Fibroblast of villous mesenchyme (primary cell): ENCODE measurements around the gene FARP2. TPM values are rescaled to one million over a fixed set of nuclear protein-coding genes. Genes with fewer than 3 reads are reported as not detected.
A peak's percentile ranks its signal among the peaks of the same experiment; 100 is the strongest.

Source experiments
- DNase-seq: peaks from one replicate; pipeline ENCODE4 v3.0.0-alpha.2; 2010; ENCODE audit warnings: low read depth
- H3K4me3 ChIP-seq: 2 replicates; pipeline ENCODE4 v1.5.1; 2011; ENCODE audit warnings: low read depth, mild to moderate bottlenecking, low read length
- CTCF ChIP-seq: IDR thresholded peaks from 2 replicates; pipeline ENCODE4 v1.5.1; 2012; ENCODE audit warnings: low read depth, mild to moderate bottlenecking, low read length; ENCODE audit not compliant: insufficient read depth
- total RNA-seq: library from RNA; depleted of rRNA; stranded (reverse); fragments of >200 nt; gene quantifications from 2 replicates; pipeline ENCODE4 v1.2.3, GENCODE V29; 2012

FARP2 gene, protein sequence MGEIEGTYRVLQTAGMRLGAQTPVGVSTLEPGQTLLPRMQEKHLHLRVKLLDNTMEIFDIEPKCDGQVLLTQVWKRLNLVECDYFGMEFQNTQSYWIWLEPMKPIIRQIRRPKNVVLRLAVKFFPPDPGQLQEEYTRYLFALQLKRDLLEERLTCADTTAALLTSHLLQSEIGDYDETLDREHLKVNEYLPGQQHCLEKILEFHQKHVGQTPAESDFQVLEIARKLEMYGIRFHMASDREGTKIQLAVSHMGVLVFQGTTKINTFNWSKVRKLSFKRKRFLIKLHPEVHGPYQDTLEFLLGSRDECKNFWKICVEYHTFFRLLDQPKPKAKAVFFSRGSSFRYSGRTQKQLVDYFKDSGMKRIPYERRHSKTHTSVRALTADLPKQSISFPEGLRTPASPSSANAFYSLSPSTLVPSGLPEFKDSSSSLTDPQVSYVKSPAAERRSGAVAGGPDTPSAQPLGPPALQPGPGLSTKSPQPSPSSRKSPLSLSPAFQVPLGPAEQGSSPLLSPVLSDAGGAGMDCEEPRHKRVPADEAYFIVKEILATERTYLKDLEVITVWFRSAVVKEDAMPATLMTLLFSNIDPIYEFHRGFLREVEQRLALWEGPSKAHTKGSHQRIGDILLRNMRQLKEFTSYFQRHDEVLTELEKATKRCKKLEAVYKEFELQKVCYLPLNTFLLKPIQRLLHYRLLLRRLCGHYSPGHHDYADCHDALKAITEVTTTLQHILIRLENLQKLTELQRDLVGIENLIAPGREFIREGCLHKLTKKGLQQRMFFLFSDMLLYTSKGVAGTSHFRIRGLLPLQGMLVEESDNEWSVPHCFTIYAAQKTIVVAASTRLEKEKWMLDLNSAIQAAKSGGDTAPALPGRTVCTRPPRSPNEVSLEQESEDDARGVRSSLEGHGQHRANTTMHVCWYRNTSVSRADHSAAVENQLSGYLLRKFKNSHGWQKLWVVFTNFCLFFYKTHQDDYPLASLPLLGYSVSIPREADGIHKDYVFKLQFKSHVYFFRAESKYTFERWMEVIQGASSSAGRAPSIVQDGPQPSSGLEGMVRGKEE
- 34.1 and 37.6 TPM in 2 replicates for total RNA-seq

- peak within 1 kb of the TSS; percentile 71 for H3K4me3 ChIP-seq
- DNase-seq, result peak; percentile 99
- TF ChIP-seq CTCF, result no peak
Observed at GRCh38 chr2:241355983-241356870, at the start of gene FARP2. Gene FARP2 (plus strand): TSS chr2:241356285. CDS start chr2:241373108, 16,823 bp downstream.

GRCh38 chr2:241307055-241307454 is 49.0 kb upstream of the FARP2 start:
- TF ChIP-seq CTCF, result no peak
- DNase-seq, result no peak
- no peak overlapping the region for H3K4me3 ChIP-seq

DNA sequence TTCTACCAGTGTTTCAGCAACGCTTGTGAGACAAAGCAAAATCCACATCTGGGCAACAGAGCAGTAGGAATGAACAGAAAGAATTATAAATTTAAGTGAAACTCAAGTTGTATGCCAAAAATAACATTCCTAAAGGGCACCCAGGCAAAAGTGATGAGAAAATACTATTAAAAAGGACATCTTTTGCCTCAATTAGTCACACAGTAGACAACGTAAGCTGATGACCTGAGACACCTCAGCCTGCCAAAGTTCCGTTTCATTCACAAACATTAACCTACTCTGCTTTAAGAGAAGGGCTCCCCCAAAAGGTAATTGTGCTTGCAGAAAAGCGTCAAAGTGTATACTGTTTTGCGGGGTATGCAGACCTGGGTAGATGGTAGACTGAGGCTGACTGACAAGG is 47.8 kb upstream of the FARP2 start:
- DNase-seq, result no peak
- TF ChIP-seq CTCF, result no peak
- H3K4me3 ChIP-seq, result no peak overlapping the region

DNA sequence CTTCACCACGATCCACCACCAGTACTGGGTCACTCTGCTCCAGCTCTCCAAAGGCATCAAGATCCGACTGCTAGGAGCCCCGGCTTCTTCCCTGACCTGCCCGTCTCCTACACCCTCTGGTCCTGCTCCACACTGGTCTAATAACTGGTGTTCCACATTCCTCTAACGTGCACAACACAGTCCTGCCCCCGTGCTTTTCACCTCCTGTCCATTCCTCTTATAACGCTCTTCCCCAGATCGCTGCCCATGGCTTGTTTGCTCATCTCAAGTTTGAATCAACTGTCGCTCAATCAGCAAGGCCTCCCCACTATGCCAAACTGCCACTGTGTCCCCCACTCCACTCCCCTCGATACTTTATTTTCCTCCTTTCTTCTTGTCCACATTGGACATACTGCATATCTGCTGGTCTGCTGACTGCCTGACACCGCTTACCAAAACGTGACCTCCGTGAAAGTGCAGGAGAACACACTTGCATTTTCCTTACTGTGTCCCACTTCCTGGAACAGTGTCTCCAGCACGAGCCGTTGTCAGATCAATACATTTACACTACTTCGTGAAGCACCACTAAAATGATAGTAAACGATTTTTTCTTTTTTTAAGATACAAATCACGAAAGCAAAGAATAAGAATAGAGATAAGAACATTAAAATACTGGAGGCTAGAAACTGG is 47.1 kb upstream of the FARP2 start:
- no peak overlapping the region for H3K4me3 ChIP-seq
- TF ChIP-seq CTCF, result no peak
- no peak for DNase-seq

GRCh38 chr2:241309684-241310117 is 46.4 kb upstream of the FARP2 start:
- DNase-seq, result peak; percentile 50
- no peak overlapping the region for H3K4me3 ChIP-seq
- TF ChIP-seq CTCF, result no peak
